Adrenal gland (tissue), 5 donors: Measurements from ENCODE around the gene FAM210A.

ENCODE experiments used
- POLR2A ChIP-seq, 2 donors: fragments of 450-650 bp; IDR thresholded peaks; one replicate each; pipeline ENCODE4 v1.6.1; 2017; ENCODE audit warnings: antibody characterized with exemption in 2 of 2, mild to moderate bottlenecking in 2 of 2, moderate library complexity in 1 of 2
- TF ChIP-seq, protein P1 (sequence below), 6 experiments: fragments of 450-650 bp in 4 of 6; fragments of 200-600 bp in 2 of 6; sonication (generic) in 1 of 6; IDR thresholded peaks; 1 replicate in 5 of 6; 2 replicates in 1 of 6; pipeline versions ENCODE4 v1.5.1 to v1.8.0; 2016 to 2021; ENCODE audit warnings: antibody characterized with exemption in 6 of 6, mild to moderate bottlenecking in 2 of 6, moderate library complexity in 1 of 6
- donor health status: DM: no; HTN: no; CAD: no.

DNA sequence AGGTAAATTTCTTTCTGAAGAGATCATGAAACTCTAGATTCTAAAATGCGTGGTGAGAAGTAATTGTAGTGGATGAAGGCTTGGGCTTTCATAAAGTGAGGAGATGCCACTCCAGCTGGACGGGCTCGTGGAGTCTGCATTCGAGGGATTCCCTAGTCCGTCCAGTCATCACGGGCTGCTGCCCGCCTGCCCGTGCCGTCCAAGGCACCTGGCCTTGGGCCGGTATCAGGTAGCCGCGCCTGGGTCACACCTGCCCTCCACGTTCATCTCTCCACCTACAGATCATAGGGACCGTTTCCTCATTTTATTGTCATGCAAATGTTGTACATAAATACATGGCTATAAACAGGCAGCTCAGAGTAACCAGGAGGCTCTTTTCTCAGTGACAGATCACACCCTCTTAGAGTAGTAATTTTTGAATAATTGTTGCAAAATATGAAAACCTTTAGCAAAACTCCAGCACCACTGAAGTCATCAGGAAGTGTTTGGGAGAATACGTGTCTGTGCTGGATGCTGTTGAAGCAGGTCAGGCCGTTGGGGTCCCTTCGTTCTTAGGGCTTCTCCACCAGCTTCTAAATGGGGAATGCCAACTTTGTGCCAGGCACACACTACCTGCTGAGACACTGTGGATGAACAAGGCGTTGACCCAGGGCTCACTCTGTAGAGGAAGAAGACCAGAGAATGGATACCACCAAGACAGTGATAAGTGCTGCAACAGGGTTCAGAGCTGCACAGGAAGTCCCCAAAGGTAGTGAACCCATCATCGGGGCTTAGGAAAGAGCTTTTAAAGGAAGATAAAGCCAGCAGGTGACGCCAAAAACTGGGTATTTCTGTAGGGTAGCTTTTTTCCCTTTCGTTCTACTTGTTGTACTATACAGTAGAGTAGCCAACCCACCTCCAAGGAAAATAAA lies 112.5 kb downstream of the FAM210A start:
- TF ChIP-seq, protein P1, sequence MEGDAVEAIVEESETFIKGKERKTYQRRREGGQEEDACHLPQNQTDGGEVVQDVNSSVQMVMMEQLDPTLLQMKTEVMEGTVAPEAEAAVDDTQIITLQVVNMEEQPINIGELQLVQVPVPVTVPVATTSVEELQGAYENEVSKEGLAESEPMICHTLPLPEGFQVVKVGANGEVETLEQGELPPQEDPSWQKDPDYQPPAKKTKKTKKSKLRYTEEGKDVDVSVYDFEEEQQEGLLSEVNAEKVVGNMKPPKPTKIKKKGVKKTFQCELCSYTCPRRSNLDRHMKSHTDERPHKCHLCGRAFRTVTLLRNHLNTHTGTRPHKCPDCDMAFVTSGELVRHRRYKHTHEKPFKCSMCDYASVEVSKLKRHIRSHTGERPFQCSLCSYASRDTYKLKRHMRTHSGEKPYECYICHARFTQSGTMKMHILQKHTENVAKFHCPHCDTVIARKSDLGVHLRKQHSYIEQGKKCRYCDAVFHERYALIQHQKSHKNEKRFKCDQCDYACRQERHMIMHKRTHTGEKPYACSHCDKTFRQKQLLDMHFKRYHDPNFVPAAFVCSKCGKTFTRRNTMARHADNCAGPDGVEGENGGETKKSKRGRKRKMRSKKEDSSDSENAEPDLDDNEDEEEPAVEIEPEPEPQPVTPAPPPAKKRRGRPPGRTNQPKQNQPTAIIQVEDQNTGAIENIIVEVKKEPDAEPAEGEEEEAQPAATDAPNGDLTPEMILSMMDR (IDR thresholded peaks at IDR 0.05) = no peak
- no peak for TF ChIP-seq POLR2A (IDR thresholded peaks at IDR 0.05)
